Measurements from ENCODE around the gene TNFRSF1B. TPM values are rescaled to one million over a fixed set of nuclear protein-coding genes. Genes with fewer than 3 reads are reported as not detected.
A peak's percentile ranks its signal among the peaks of the same experiment; 100 is the strongest.

Gene TNFRSF1B
- total RNA-seq, 4 donors from 2014 or later = 4.4 to 20.4 (median 9.0) TPM

- Histone ChIP-seq H3K9me3 (no peaks in the 10 kb centered on the region), H3K4me1 (peaks cover 4 to 35% of the 10 kb centered on the region in 2 donors), H3K27me3 (no peaks in the 10 kb centered on the region), H3K27ac (no peak overlapping the region), H3K4me3 (replicated peaks in 1 of 3) (no peak overlapping the region), H3K36me3 (no peaks in the 10 kb centered on the region)
- TF ChIP-seq POLR2A (IDR thresholded peaks at IDR 0.05) (no peak), CTCF (IDR thresholded peaks at IDR 0.05) (no peak)
- intact Hi-C loops (cut with DNase I) = no loop called here
- whole genome bisulfite sequencing, 2 donors = 93% methylated on average over 3 to 4 of the region's 4 CpGs
- DNase-seq = no peak
Measured at GRCh38 chr1:12165342-12165741, 1.4 kb upstream of the TNFRSF1B start.

- 53 to 57% methylated on average over 28 to 31 of the region's 33 CpGs for WGBS, 2 donors
Measured at GRCh38 chr1:12167493-12168429, 970 bp downstream of the TNFRSF1B start.

GRCh38 chr1:12168451-12169160 lies 1.8 kb downstream of the TNFRSF1B start:
- Histone ChIP-seq H3K4me1 (peaks cover 4 to 22% of the 10 kb centered on the region in 2 donors), H3K9me3 (no peaks in the 10 kb centered on the region), H3K4me3 (replicated peaks in 1 of 3) (peak overlapping the region in 1 of 3 donors; percentile 66), H3K27ac (peak overlapping the region in 2 of 3 donors; percentile 64 to 71), H3K36me3 (no peaks in the 10 kb centered on the region), H3K27me3 (no peaks in the 10 kb centered on the region)
- WGBS, 2 donors = 78 to 82% methylated on average over 13 to 15 of the region's 17 CpGs
- TF ChIP-seq POLR2A (IDR thresholded peaks at IDR 0.05) = no peak
- no peak for TF ChIP-seq CTCF (IDR thresholded peaks at IDR 0.05)
- intact Hi-C loops (cut with DNase I) = no loop called here
- no peak for DNase-seq

More at GRCh38 chr1:12167493-12168429, 970 bp downstream of the TNFRSF1B start:
- Histone ChIP-seq H3K36me3 (no peaks in the 10 kb centered on the region), H3K9me3 (no peaks in the 10 kb centered on the region), H3K4me1 (peaks cover 4 to 21% of the 10 kb centered on the region in 2 donors), H3K4me3 (replicated peaks in 1 of 3) (peak overlapping the region in 2 of 3 donors; percentile 32 to 66), H3K27ac (peak overlapping the region; percentile 2 to 71 (median 64)), H3K27me3 (no peaks in the 10 kb centered on the region)
- intact Hi-C loops (cut with DNase I) = no loop called here
- DNase-seq = no peak
- TF ChIP-seq CTCF (IDR thresholded peaks at IDR 0.05) (no peak), POLR2A (IDR thresholded peaks at IDR 0.05) (no peak)

- Histone ChIP-seq H3K9me3 (no peaks in the 10 kb centered on the region), H3K4me3 (replicated peaks in 1 of 3) (no peak overlapping the region), H3K27ac (no peak overlapping the region), H3K27me3 (no peaks in the 10 kb centered on the region), H3K36me3 (no peaks in the 10 kb centered on the region), H3K4me1 (peaks cover 4 to 29% of the 10 kb centered on the region in 2 donors)
- intact Hi-C loops (cut with DNase I) = no loop called here
- no peak for DNase-seq
- WGBS, 2 donors = 87 to 89% methylated on average over 8 of the region's 8 CpGs
- TF ChIP-seq CTCF (IDR thresholded peaks at IDR 0.05) = no peak
- TF ChIP-seq POLR2A (IDR thresholded peaks at IDR 0.05) = no peak
Measured at GRCh38 chr1:12169442-12170135, 2.8 kb downstream of the TNFRSF1B start.
